HCT116 (cell line): ENCODE measurements around the gene WASF1. TPM values are rescaled to one million over a fixed set of nuclear protein-coding genes. Genes with fewer than 3 reads are reported as not detected.

ENCODE experiments used
- ATAC-seq: fragments of 200-7000 bp; cut with Tn5 transposase; 2 replicates; pipeline ENCODE4 v1.9.1; 2020; ENCODE audit warnings: mild to moderate bottlenecking, moderate library complexity
- BruUV-seq: library from RNA; stranded (reverse); fragments of 400-500 nt; replicated peaks from 2 replicates; lab custom pipeline; 2021; lab: Mats Ljungman, UMichigan
- CTCF ChIA-PET: fragments of 300-600 bp; sonication (Branson Sonifier 250); formaldehyde crosslinking; loops from one replicate; lab custom pipeline; 2021; ENCODE audit warnings: antibody characterized with exemption; lab: Charles Lee
- POLR2A ChIA-PET: fragments of 300-600, 350-600 bp; sonication (Branson Sonifier 250); formaldehyde crosslinking; loops from one replicate; lab custom pipeline; 2021; ENCODE audit warnings: antibody characterized with exemption; lab: Charles Lee
- RAD21 ChIA-PET, 2 experiments: fragments of 300-600 bp; sonication (Branson Sonifier 250); formaldehyde crosslinking; loops; one replicate each; lab custom pipeline; 2023; ENCODE audit warnings: low total read pairs in 2 of 2; ENCODE audit not compliant: uncharacterized antibody in 2 of 2, unreplicated experiment in 2 of 2, low non-redundant PET in 1 of 2; lab: Charles Lee
- DNase-seq: peaks from one replicate; pipeline ENCODE4 v3.0.0-alpha.2; 2010; ENCODE audit warnings: low read depth, low spot score
- H2AFZ ChIP-seq: fragments of 200-600 bp; shearing (Covaris generic), sonication (generic); 2 replicates; pipeline ENCODE4 v1.6.1; 2017; ENCODE audit warnings: low read depth, mixed run types, mixed read lengths, antibody characterized with exemption, low read length; ENCODE audit not compliant: poor library complexity, severe bottlenecking
- H3K27ac ChIP-seq: 2 replicates; pipeline ENCODE4 v1.5.1; 2012; ENCODE audit warnings: low read depth, low read length
- H3K27me3 ChIP-seq: fragments of 200-600 bp; sonication (generic); 2 replicates; pipeline ENCODE4 v1.6.1; 2016; ENCODE audit warnings: mixed run types, low read length, mixed read lengths; ENCODE audit not compliant: insufficient read depth
- H3K36me3 ChIP-seq, 2 experiments: fragments of 200-500 bp in 1 of 2; fragments of 200-600 bp in 1 of 2; sonication (Bioruptor generic) in 1 of 2; sonication (generic) in 1 of 2; 2 replicates each; pipeline versions ENCODE4 v1.5.1 to v1.6.1; 2014 to 2016; ENCODE audit warnings: low read length in 2 of 2, inconsistent platforms in 1 of 2, mixed read lengths in 1 of 2, mixed run types in 1 of 2; ENCODE audit not compliant: insufficient read depth in 2 of 2, control insufficient read depth in 1 of 2
- H3K4me1 ChIP-seq, 2 experiments: fragments of 200-600 bp in 1 of 2; sonication (generic) in 1 of 2; 2 replicates each; pipeline versions ENCODE4 v1.5.1 to v1.6.1; 2012 to 2017; ENCODE audit warnings: low read length in 2 of 2, inconsistent platforms in 1 of 2, mild to moderate bottlenecking in 1 of 2, mixed read lengths in 1 of 2, mixed run types in 1 of 2, moderate library complexity in 1 of 2; ENCODE audit not compliant: insufficient read depth in 2 of 2, control insufficient read depth in 1 of 2
- H3K4me2 ChIP-seq: fragments of 200-600 bp; sonication (generic); 2 replicates; pipeline ENCODE4 v1.6.1; 2017; ENCODE audit warnings: mixed run types, low read length, mixed read lengths
- H3K4me3 ChIP-seq, 2 experiments: fragments of 200-600 bp in 1 of 2; sonication (generic) in 1 of 2; replicated peaks in 1 of 2; 2 replicates each; pipeline ENCODE4 v1.5.1; 2011 to 2016; ENCODE audit warnings: low read length in 2 of 2, control low read depth in 1 of 2, low read depth in 1 of 2, mild to moderate bottlenecking in 1 of 2, mixed read lengths in 1 of 2, mixed run types in 1 of 2
- H3K79me2 ChIP-seq: fragments of 200-600 bp; sonication (generic); 2 replicates; pipeline ENCODE4 v1.6.1; 2017; ENCODE audit warnings: mild to moderate bottlenecking, mixed run types, low read length, moderate library complexity, mixed read lengths; ENCODE audit not compliant: insufficient read depth
- H3K9ac ChIP-seq: fragments of 200-600 bp; sonication (generic); 2 replicates; pipeline ENCODE4 v1.6.1; 2016; ENCODE audit warnings: low read length, mixed read lengths
- H3K9me2 ChIP-seq: fragments of 200-600 bp; sonication (generic), shearing (Covaris generic); 2 replicates; pipeline ENCODE4 v1.6.1; 2017; ENCODE audit warnings: mixed run types, mild to moderate bottlenecking, moderate library complexity; ENCODE audit not compliant: insufficient read depth
- H3K9me3 ChIP-seq, 2 experiments: fragments of 200-500 bp in 1 of 2; fragments of 200-600 bp in 1 of 2; sonication (Bioruptor generic) in 1 of 2; sonication (generic) in 1 of 2; 2 replicates each; pipeline ENCODE4 v1.6.1; 2014 to 2017; ENCODE audit warnings: low read length in 2 of 2, mixed read lengths in 2 of 2, inconsistent platforms in 1 of 2, low read depth in 1 of 2, mild to moderate bottlenecking in 1 of 2, mixed run types in 1 of 2, moderate library complexity in 1 of 2; ENCODE audit not compliant: control insufficient read depth in 1 of 2, insufficient read depth in 1 of 2
- H4K20me1 ChIP-seq: fragments of 200-600 bp; sonication (generic), shearing (Covaris generic); 2 replicates; pipeline ENCODE4 v1.6.1; 2017; ENCODE audit warnings: mixed run types, mild to moderate bottlenecking, moderate library complexity; ENCODE audit not compliant: insufficient read depth
- ATF3 ChIP-seq: IDR thresholded peaks from 2 replicates; pipeline ENCODE4 v1.6.1; 2012
- CBX3 ChIP-seq: IDR thresholded peaks from 2 replicates; pipeline ENCODE4 v1.6.1; 2012; ENCODE audit warnings: low read depth
- CEBPB ChIP-seq: IDR thresholded peaks from 2 replicates; pipeline ENCODE4 v1.6.1; 2012; ENCODE audit warnings: low read depth
- CTCF ChIP-seq, 3 experiments: fragments of 200-600 bp in 1 of 3; sonication (generic) in 1 of 3; IDR thresholded peaks in 2 of 3; conservative IDR thresholded peaks in 1 of 3; 2 replicates each; pipeline ENCODE4 v1.5.1; 2012 to 2017; ENCODE audit warnings: low read depth in 2 of 3, low read length in 2 of 3, antibody characterized with exemption in 1 of 3, borderline replicate concordance in 1 of 3, control low read depth in 1 of 3, mild to moderate bottlenecking in 1 of 3, mixed read lengths in 1 of 3, mixed run types in 1 of 3, moderate library complexity in 1 of 3; ENCODE audit not compliant: insufficient read depth in 1 of 3
- EGR1 ChIP-seq: IDR thresholded peaks from 2 replicates; pipeline ENCODE4 v1.6.1; 2012; ENCODE audit warnings: low read depth
- ELF1 ChIP-seq: IDR thresholded peaks from 2 replicates; pipeline ENCODE4 v1.6.1; 2012; ENCODE audit warnings: low read depth, borderline replicate concordance
- EZH2phosphoT487 ChIP-seq: fragments of 200-600 bp; IDR thresholded peaks from 2 replicates; pipeline ENCODE4 v1.6.1; 2018; ENCODE audit warnings: antibody characterized with exemption, borderline replicate concordance
- FOSL1 ChIP-seq: IDR thresholded peaks from 2 replicates; pipeline ENCODE4 v1.6.1; 2012; ENCODE audit warnings: low read depth
- JUND ChIP-seq: IDR thresholded peaks from 2 replicates; pipeline ENCODE4 v1.6.1; 2012
- MAX ChIP-seq: IDR thresholded peaks from 2 replicates; pipeline ENCODE4 v1.6.1; 2012
- POLR2A ChIP-seq: IDR thresholded peaks from 2 replicates; pipeline ENCODE4 v1.7.0; 2011; ENCODE audit warnings: borderline replicate concordance; ENCODE audit not compliant: insufficient read depth, insufficient read length; ENCODE audit errors: extremely low read depth
- POLR2AphosphoS5 ChIP-seq: IDR thresholded peaks from 2 replicates; pipeline ENCODE4 v1.6.1; 2011; ENCODE audit warnings: mild to moderate bottlenecking, low read depth, low read length, moderate library complexity
- RAD21 ChIP-seq: IDR thresholded peaks from 2 replicates; pipeline ENCODE4 v1.6.1; 2012; ENCODE audit warnings: low read depth, mild to moderate bottlenecking
- SIN3A ChIP-seq: IDR thresholded peaks from 2 replicates; pipeline ENCODE4 v1.6.1; 2012; ENCODE audit warnings: low read depth
- SP1 ChIP-seq: IDR thresholded peaks from 2 replicates; pipeline ENCODE4 v1.6.1; 2012; ENCODE audit warnings: low read depth
- ZNF274 ChIP-seq: fragments of 200-500 bp; sonication (Bioruptor generic); IDR thresholded peaks from 2 replicates; pipeline ENCODE4 v1.6.1; 2014; ENCODE audit warnings: mild to moderate bottlenecking, low read depth, low read length, inconsistent platforms
- intact Hi-C: fragments of 100-400 bp; cut with micrococcal nuclease; formaldehyde crosslinking; loops from 2 replicates; pipeline ENCODE4 v1.10.0; 2022
- total RNA-seq: library from RNA; stranded (reverse); gene quantifications from one replicate; pipeline ENCODE4 v1.2.1, GENCODE V29; 2021; ENCODE audit not compliant: unreplicated experiment

Gene WASF1
- total RNA-seq, 1 experiment from 2014 or later: 25.9 TPM

DNA sequence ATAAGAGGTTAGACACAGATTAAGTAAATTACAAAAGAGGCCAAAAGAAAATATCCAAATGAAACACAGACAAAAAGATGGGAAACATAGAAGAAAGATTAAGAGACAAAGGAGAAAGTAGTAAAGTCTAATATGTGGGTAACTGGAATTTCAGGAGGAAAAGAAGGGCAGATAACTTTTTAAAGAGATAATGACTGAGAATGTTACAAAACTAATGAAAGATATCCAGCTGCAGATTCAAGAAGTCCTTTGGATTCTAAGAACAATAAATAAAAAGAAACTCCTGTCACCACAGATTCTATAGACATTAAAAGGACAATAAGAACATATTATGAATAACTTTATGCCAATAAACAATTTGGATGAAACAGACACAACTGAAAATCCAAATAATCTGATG is 90.1 kb downstream of the WASF1 start:
- ATAC-seq (no peak), DNase-seq (no peak)
- Histone ChIP-seq H2AFZ (no peak overlapping the region), H3K4me2 (no peak overlapping the region), H3K27me3 (no peaks in the 10 kb centered on the region), H3K4me3 (no peak overlapping the region), H3K4me1 (no peaks in the 10 kb centered on the region), H4K20me1 (no peaks in the 10 kb centered on the region), H3K36me3 (no peaks in the 10 kb centered on the region), H3K9me3 (no peaks in the 10 kb centered on the region), H3K9ac (no peak overlapping the region), H3K27ac (no peak overlapping the region)
- RAD21 ChIA-PET: no interaction called here
- CTCF ChIA-PET: no interaction called here
- no TSS peak for BruUV-seq
- intact Hi-C loops: no loop called here
- no peak for TF ChIP-seq ELF1
- TF ChIP-seq JUND: no peak
- no peak for TF ChIP-seq ATF3
- no peak for TF ChIP-seq CTCF (IDR thresholded peaks at IDR 0.05 in 2 of 3, conservative IDR thresholded peaks at IDR 0.05 in 1 of 3; ENCODE audit: borderline replicate concordance in 1 of 3, insufficient read depth in 1 of 3, low read depth in 2 of 3, low read length in 2 of 3)
- no peak for TF ChIP-seq POLR2AphosphoS5
- no peak for TF ChIP-seq MAX
- no peak for TF ChIP-seq FOSL1
- TF ChIP-seq CBX3: no peak
- no peak for TF ChIP-seq EZH2phosphoT487
- TF ChIP-seq SIN3A: no peak
- no peak for TF ChIP-seq EGR1
- no peak for TF ChIP-seq RAD21
- TF ChIP-seq SP1: no peak
- TF ChIP-seq CEBPB: no peak
- no peak for TF ChIP-seq POLR2A
- TF ChIP-seq ZNF274: no peak
- TF ChIP-seq, all 23 proteins: peak for 0
- Histone ChIP-seq H3K9me2 (no peaks in the 10 kb centered on the region), H3K79me2 (no peaks in the 10 kb centered on the region)
- POLR2A ChIA-PET: no interaction called here
